DND-41 (cell line): Measurements from ENCODE around the gene ATXN1.

Experiments used
- EZH2 ChIP-seq: IDR thresholded peaks from 3 replicates; pipeline ENCODE4 v1.6.1; 2012; ENCODE audit warnings: borderline replicate concordance, low read depth, mild to moderate bottlenecking, moderate library complexity, low read length, inconsistent platforms; ENCODE audit not compliant: severe bottlenecking
- TF ChIP-seq, protein P1 (sequence below): IDR thresholded peaks from 2 replicates; pipeline ENCODE4 v1.5.1; 2012; ENCODE audit warnings: borderline replicate concordance, low read length, moderate library complexity, mild to moderate bottlenecking; ENCODE audit not compliant: poor library complexity, severe bottlenecking; ENCODE audit errors: extremely low read depth

DNA sequence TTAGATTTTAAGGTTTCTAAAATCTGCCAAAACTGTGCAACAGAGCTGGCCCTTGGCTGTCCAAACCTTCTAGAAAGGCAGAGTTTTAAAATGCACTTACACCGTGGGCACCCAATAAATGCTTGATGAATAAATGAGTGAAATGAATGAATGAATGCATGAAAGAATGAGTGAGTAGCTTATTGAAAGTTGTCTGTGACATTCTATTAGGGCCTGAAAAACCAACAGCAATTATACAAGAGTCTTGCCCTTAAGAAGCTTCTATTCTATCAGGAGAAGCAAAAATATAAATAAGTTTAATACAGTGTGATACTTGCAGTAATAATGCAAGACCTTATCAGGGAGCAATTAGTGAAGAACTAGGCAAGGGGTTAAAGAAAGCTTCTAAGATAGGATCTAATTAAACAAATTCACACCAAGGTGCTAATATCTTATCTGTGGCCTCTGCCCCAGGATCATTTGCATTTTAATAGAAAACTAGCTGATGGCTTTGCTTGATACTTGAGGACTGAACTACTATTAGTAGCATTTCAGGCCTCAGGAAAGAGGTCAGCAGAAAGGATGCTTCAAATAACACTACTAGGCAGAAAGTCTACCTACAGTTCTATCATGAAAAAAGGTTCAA, 292.2 kb downstream of the ATXN1 start:
- TF ChIP-seq, protein P1, sequence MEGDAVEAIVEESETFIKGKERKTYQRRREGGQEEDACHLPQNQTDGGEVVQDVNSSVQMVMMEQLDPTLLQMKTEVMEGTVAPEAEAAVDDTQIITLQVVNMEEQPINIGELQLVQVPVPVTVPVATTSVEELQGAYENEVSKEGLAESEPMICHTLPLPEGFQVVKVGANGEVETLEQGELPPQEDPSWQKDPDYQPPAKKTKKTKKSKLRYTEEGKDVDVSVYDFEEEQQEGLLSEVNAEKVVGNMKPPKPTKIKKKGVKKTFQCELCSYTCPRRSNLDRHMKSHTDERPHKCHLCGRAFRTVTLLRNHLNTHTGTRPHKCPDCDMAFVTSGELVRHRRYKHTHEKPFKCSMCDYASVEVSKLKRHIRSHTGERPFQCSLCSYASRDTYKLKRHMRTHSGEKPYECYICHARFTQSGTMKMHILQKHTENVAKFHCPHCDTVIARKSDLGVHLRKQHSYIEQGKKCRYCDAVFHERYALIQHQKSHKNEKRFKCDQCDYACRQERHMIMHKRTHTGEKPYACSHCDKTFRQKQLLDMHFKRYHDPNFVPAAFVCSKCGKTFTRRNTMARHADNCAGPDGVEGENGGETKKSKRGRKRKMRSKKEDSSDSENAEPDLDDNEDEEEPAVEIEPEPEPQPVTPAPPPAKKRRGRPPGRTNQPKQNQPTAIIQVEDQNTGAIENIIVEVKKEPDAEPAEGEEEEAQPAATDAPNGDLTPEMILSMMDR: no peak
- TF ChIP-seq EZH2: no peak
